ENCODE data around the gene DOCK2.

DNA sequence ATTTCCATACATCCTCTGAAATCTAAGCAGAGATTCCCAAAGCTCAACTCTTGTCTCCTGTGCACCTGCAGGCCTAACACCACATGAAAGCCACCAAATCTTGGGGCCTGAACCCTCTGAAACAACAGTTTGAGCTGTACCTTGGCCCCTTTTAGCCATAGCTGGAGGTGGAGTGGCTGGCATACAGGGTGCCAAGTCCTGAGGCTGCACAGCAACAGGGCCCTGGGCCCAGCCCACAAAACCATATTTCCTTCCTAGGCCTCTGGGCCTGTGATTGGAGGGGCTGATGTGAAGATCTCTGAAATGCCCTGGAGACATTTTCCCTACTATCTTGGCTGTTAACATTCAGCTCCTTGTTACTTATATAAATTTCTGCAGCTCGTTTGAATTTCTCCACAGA is 26.5 kb downstream of the DOCK2 start:
- TF ChIP-seq, protein P1, sequence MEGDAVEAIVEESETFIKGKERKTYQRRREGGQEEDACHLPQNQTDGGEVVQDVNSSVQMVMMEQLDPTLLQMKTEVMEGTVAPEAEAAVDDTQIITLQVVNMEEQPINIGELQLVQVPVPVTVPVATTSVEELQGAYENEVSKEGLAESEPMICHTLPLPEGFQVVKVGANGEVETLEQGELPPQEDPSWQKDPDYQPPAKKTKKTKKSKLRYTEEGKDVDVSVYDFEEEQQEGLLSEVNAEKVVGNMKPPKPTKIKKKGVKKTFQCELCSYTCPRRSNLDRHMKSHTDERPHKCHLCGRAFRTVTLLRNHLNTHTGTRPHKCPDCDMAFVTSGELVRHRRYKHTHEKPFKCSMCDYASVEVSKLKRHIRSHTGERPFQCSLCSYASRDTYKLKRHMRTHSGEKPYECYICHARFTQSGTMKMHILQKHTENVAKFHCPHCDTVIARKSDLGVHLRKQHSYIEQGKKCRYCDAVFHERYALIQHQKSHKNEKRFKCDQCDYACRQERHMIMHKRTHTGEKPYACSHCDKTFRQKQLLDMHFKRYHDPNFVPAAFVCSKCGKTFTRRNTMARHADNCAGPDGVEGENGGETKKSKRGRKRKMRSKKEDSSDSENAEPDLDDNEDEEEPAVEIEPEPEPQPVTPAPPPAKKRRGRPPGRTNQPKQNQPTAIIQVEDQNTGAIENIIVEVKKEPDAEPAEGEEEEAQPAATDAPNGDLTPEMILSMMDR (optimal IDR thresholded peaks at IDR 0.05 in 1 of 3, IDR thresholded peaks at IDR 0.05 in 1 of 3, conservative IDR thresholded peaks at IDR 0.05 in 1 of 3; ENCODE audit: extremely low read depth in 1 of 3, insufficient read depth in 2 of 3, low read length in 3 of 3): no peak
- no peak for TF ChIP-seq EZH2 (IDR thresholded peaks at IDR 0.05; ENCODE audit: low read length)

All from keratinocyte (primary cell).